Neuronal stem cell (in vitro differentiated cells): ENCODE measurements around the gene RBFA. TPM values are rescaled to one million over a fixed set of nuclear protein-coding genes. Genes with fewer than 3 reads are reported as not detected.

ENCODE experiments used
- DNase-seq: peaks from one replicate; pipeline ENCODE4 v3.0.0-alpha.2; 2013; ENCODE audit warnings: low spot score
- H2AFZ ChIP-seq: one replicate; pipeline ENCODE4 v1.6.1; 2013; ENCODE audit warnings: mild to moderate bottlenecking, low read length, inconsistent platforms
- H2AK5ac ChIP-seq: 2 replicates; pipeline ENCODE4 v1.6.1; 2013; ENCODE audit warnings: low read depth, mild to moderate bottlenecking, inconsistent platforms, low read length, moderate library complexity, mixed read lengths
- H2BK120ac ChIP-seq: 2 replicates; pipeline ENCODE4 v1.6.1; 2013; ENCODE audit warnings: low read depth, mild to moderate bottlenecking, inconsistent platforms, low read length, moderate library complexity, mixed read lengths
- H2BK12ac ChIP-seq: one replicate; pipeline ENCODE4 v1.6.1; 2013; ENCODE audit warnings: low read length, inconsistent platforms
- H2BK15ac ChIP-seq: 2 replicates; pipeline ENCODE4 v1.6.1; 2013; ENCODE audit warnings: mild to moderate bottlenecking, low read length, inconsistent platforms, mixed read lengths
- H2BK5ac ChIP-seq: one replicate; pipeline ENCODE4 v1.6.1; 2013; ENCODE audit warnings: inconsistent platforms, mild to moderate bottlenecking, low read length, moderate library complexity
- H3K14ac ChIP-seq: one replicate; pipeline ENCODE4 v1.6.1; 2013; ENCODE audit warnings: low read length, inconsistent platforms
- H3K18ac ChIP-seq: 2 replicates; pipeline ENCODE4 v1.6.1; 2013; ENCODE audit warnings: low read length, inconsistent platforms
- H3K23ac ChIP-seq: 2 replicates; pipeline ENCODE4 v1.6.1; 2013; ENCODE audit warnings: low read depth, mild to moderate bottlenecking, mixed read lengths, low read length, inconsistent platforms; ENCODE audit not compliant: poor library complexity
- H3K27ac ChIP-seq: replicated peaks from 3 replicates; pipeline ENCODE4 v1.5.1; 2013; ENCODE audit warnings: low read length, inconsistent platforms
- H3K27me3 ChIP-seq, 3 experiments: 2 replicates each; pipeline ENCODE4 v1.6.1; 2013; ENCODE audit warnings: low read length in 3 of 3, mild to moderate bottlenecking in 2 of 3, inconsistent platforms in 1 of 3, low read depth in 1 of 3, mixed read lengths in 1 of 3, moderate library complexity in 1 of 3; ENCODE audit not compliant: control insufficient read depth in 3 of 3, insufficient read depth in 3 of 3
- H3K36me3 ChIP-seq, 2 donors: replicated peaks in 1 of 2; 2 replicates each; pipeline ENCODE4 v1.6.1; 2013; ENCODE audit warnings: low read length in 2 of 2; ENCODE audit not compliant: control insufficient read depth in 2 of 2, insufficient read depth in 2 of 2
- H3K4ac ChIP-seq: 2 replicates; pipeline ENCODE4 v1.6.1; 2013; ENCODE audit warnings: inconsistent platforms, mild to moderate bottlenecking, low read length, moderate library complexity
- H3K4me1 ChIP-seq, 2 donors: 1 replicate in 1 of 2; 2 replicates in 1 of 2; pipeline ENCODE4 v1.6.1; 2013; ENCODE audit warnings: low read length in 2 of 2, low read depth in 1 of 2; ENCODE audit not compliant: control insufficient read depth in 2 of 2, insufficient read depth in 1 of 2
- H3K4me2 ChIP-seq: one replicate; pipeline ENCODE4 v1.6.1; 2013; ENCODE audit warnings: mild to moderate bottlenecking, low read length, inconsistent platforms; ENCODE audit not compliant: insufficient read depth, poor library complexity, severe bottlenecking
- H3K4me3 ChIP-seq, 2 donors: 2 replicates each; pipeline ENCODE4 v1.5.1; 2013; ENCODE audit warnings: low read length in 2 of 2, mild to moderate bottlenecking in 2 of 2, inconsistent platforms in 1 of 2, moderate library complexity in 1 of 2
- H3K79me1 ChIP-seq: one replicate; pipeline ENCODE4 v1.6.1; 2013; ENCODE audit warnings: low read depth, mild to moderate bottlenecking, inconsistent platforms, low read length, moderate library complexity
- H3K9ac ChIP-seq: one replicate; pipeline ENCODE4 v1.6.1; 2013; ENCODE audit warnings: mild to moderate bottlenecking, low read depth, low read length, inconsistent platforms; ENCODE audit not compliant: poor library complexity
- H3K9me3 ChIP-seq, 2 donors: replicated peaks in 1 of 2; 2 replicates each; pipeline versions ENCODE3 to v1.6.1; 2013; ENCODE audit warnings: low read length in 2 of 2, mild to moderate bottlenecking in 2 of 2, inconsistent platforms in 1 of 2, low read depth in 1 of 2, mixed read lengths in 1 of 2, moderate library complexity in 1 of 2; ENCODE audit not compliant: control insufficient read depth in 2 of 2, insufficient read depth in 1 of 2
- H4K8ac ChIP-seq: one replicate; pipeline ENCODE4 v1.6.1; 2013; ENCODE audit warnings: low read depth, mild to moderate bottlenecking, inconsistent platforms, low read length, moderate library complexity
- H4K91ac ChIP-seq: one replicate; pipeline ENCODE4 v1.6.1; 2013; ENCODE audit warnings: low read length, low read depth, mild to moderate bottlenecking, inconsistent platforms; ENCODE audit not compliant: poor library complexity
- WGBS, 2 donors: extraction: QIAGEN DNeasy Blood & Tissue Kit; methylation state at CpG; one replicate each; pipeline ENCODE4 v1.1.7; 2013; ENCODE audit warnings: missing lambda C conversion rate in 2 of 2, mixed read lengths in 1 of 2; ENCODE audit not compliant: insufficient read length in 2 of 2, insufficient replicate concordance in 1 of 2; ENCODE audit errors: extremely low coverage in 2 of 2; 5-methylcytosine and 5-hydroxymethylcytosine counted together
- polyA plus RNA-seq, 2 experiments: library from polyadenylated mRNA; stranded (reverse); fragments of 200-250 nt; gene quantifications; one replicate each; pipeline ENCODE4 v1.2.3, GENCODE V29; 2013

The RBFA gene, protein sequence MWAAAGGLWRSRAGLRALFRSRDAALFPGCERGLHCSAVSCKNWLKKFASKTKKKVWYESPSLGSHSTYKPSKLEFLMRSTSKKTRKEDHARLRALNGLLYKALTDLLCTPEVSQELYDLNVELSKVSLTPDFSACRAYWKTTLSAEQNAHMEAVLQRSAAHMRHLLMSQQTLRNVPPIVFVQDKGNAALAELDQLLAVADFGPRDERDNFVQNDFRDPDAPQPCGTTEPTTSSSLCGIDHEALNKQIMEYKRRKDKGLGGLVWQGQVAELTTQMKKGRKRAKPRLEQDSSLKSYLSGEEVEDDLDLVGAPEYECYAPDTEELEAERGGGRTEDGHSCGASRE
- polyA plus RNA-seq (2013, experiment 1 of 2) = 19.9 TPM
- 19.0 TPM for polyA plus RNA-seq (2013, experiment 2 of 2)

DNA sequence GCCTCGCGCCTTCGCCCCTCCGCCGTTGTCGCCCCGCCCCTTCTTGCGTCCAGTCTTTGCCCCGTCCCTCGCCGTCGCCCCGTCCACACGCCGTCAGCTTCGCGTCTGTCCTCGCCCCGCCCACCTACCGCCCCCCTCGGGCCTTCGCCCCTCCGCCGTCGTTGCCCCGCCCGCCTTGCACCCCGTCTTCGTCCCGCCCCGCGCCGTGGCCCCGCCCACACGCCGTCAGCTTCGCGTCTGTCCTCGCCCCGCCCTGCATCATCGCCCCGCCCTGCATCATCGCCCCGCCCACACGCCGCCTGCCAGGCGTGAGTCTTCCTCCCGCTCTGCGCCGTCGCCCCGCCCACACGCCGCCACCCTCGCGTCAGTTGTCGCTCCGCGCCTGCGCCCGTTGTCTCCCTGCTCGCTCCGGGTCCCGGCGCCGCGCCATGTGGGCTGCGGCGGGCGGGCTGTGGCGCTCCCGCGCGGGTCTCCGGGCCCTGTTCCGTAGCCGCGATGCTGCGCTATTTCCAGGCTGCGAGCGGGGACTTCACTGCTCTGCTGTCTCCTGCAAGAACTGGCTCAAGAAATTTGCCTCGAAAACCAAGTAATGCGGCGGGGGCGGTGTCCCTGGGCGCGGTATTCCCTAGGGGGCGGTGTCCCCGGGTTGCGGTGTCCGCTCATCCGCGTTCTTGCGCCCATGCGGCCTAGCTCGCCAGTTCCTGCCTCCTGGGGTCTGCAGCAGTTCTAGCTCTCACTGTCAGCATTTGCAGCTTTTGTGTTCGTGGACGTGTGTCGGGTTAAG, at the start of gene RBFA:
TSS of gene RBFA (plus strand) at position 367 of the 784 bp plus-strand sequence. CDS start at position 429, 62 bp downstream.
- peak; percentile 97 for DNase-seq
- Histone ChIP-seq H3K23ac (peak within 1 kb of the TSS; percentile 82), H3K9ac (peak within 1 kb of the TSS; percentile 91), H2AFZ (peak within 1 kb of the TSS; percentile 96), H3K18ac (peak within 1 kb of the TSS; percentile 96), H3K9me3 (no peaks in the 10 kb centered on the region), H3K14ac (peak within 1 kb of the TSS; percentile 12), H3K4ac (no peak within 1 kb of the TSS), H3K4me3 (peak within 1 kb of the TSS; percentile 86 to 97), H2BK12ac (no peak within 1 kb of the TSS), H3K79me1 (peaks cover 5% of the 10 kb centered on the region), H2AK5ac (peak within 1 kb of the TSS; percentile 89), H2BK5ac (peak within 1 kb of the TSS; percentile 46), H3K4me2 (peak within 1 kb of the TSS; percentile 89), H4K8ac (no peak within 1 kb of the TSS), H2BK120ac (no peak within 1 kb of the TSS), H3K36me3 (peaks cover 8 to 25% of the 10 kb centered on the region in 2 donors), H3K27me3 (no peaks in the 10 kb centered on the region), H3K4me1 (peaks cover 7 to 9% of the 10 kb centered on the region in 2 donors), H4K91ac (no peak within 1 kb of the TSS), H2BK15ac (peak within 1 kb of the TSS; percentile 62), H3K27ac (peak within 1 kb of the TSS; percentile 90)
- WGBS, 2 donors = no CpG with 5 or more reads among the region's 99 CpGs

DNA sequence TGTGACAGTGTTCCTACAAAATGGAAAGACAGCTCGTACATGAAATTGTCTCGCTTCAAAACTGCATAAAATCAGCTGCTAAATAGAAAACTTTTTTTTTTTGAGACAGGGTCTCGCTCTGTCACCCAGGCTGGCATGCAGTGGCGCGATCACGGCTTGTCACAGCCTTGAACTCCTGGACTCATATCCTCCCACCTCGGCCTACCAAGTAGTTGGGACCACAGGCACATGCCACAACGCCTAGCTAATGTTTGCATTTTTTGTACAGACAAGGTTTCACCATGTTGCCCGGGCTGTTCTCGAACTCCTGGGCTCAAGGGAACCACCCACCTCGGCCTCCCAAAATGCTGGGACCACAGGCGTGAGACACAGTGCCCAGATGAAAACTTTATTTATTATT, 49.1 kb upstream of the RBFA start:
- H3K23ac ChIP-seq = no peak overlapping the region

DNA sequence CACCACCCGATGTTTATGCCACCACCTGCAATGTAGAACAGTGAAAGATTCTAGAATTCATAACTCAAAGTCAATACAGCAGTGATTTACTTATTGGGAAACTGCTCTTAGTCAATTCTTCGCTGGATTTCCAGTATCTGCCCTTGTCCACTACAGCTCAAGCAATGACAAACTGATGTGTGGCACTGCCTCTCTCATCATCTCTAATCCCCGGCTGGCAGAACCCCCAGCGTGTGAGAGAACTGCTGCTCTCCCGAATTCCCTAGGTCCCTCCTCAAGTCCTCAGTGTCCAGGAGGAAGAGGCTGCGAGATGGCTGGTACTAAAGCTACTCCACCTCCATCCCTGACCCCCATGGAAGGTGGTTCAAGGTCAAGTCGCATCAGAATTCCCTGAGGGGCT, 47.5 kb upstream of the RBFA start:
- DNase-seq = no peak
- no peak overlapping the region for H3K18ac ChIP-seq
- no peaks in the 10 kb centered on the region for H3K27me3 ChIP-seq

More for the DNA sequence above, 49.1 kb upstream of the RBFA start:
- Histone ChIP-seq H3K27ac (no peak overlapping the region), H3K4me3 (no peak overlapping the region), H3K9me3 (no peaks in the 10 kb centered on the region), H3K4me1 (peaks cover 3 to 10% of the 10 kb centered on the region in 2 donors), H2AFZ (no peak overlapping the region), H2BK15ac (no peak overlapping the region), H3K36me3 (peaks cover 14 to 54% of the 10 kb centered on the region in 2 donors), H3K79me1 (peaks cover 9% of the 10 kb centered on the region), H3K27me3 (no peaks in the 10 kb centered on the region), H3K9ac (no peak overlapping the region), H4K8ac (peak overlapping the region; percentile 78), H3K4me2 (no peak overlapping the region), H3K4ac (no peak overlapping the region), H3K18ac (no peak overlapping the region), H2BK120ac (no peak overlapping the region), H2BK5ac (no peak overlapping the region), H2AK5ac (no peak overlapping the region), H3K14ac (no peak overlapping the region), H4K91ac (no peak overlapping the region), H2BK12ac (no peak overlapping the region)
- no peak for DNase-seq
- WGBS, 2 donors = no CpG with 5 or more reads among the region's 12 CpGs

DNA sequence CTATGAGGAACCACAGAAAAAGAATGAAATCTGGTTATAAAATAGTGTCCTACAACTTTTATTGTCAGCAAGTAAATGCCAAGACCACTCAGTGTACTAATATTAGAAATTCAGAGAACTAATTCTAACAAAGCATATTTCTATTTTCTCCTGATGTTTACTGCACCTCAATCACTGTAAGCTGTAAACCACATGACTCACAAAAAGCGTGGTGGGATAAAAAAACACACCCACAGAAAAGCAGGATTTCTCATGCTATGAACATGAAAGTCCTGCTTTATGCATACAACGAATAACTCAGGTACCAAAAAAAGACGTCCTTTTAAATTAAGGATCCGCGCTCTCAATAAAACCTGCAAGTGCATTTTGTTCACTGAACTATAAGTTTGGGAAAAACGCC, 46.7 kb upstream of the RBFA start:
- WGBS, 2 donors = no CpG with 5 or more reads among the region's 6 CpGs
- no peak overlapping the region for H3K4ac ChIP-seq
- H2AFZ ChIP-seq = peak overlapping the region; percentile 96
- DNase-seq = no peak
- H3K9me3 ChIP-seq = no peaks in the 10 kb centered on the region
- peak overlapping the region; percentile 72 for H3K4me2 ChIP-seq
- no peak overlapping the region for H2BK5ac ChIP-seq
- no peak overlapping the region for H3K9ac ChIP-seq
- H4K8ac ChIP-seq = no peak overlapping the region
- H2BK120ac ChIP-seq = no peak overlapping the region
- H3K23ac ChIP-seq = no peak overlapping the region
- H3K14ac ChIP-seq = no peak overlapping the region
- peaks cover 7% of the 10 kb centered on the region for H3K79me1 ChIP-seq
- no peak overlapping the region for H2BK12ac ChIP-seq
- H2AK5ac ChIP-seq = no peak overlapping the region
- no peak overlapping the region for H2BK15ac ChIP-seq
- no peak overlapping the region for H4K91ac ChIP-seq
- no peak overlapping the region for H3K27ac ChIP-seq
- peaks cover 11 to 42% of the 10 kb centered on the region in 2 donors for H3K36me3 ChIP-seq
- H3K18ac ChIP-seq = no peak overlapping the region
- peaks cover 3 to 10% of the 10 kb centered on the region in 2 donors for H3K4me1 ChIP-seq
- peak overlapping the region; percentile 98 for H3K4me3 ChIP-seq
- no peaks in the 10 kb centered on the region for H3K27me3 ChIP-seq

More for the DNA sequence above, 47.5 kb upstream of the RBFA start:
- H3K23ac ChIP-seq = no peak overlapping the region
- peak overlapping the region in 1 of 2 donors; percentile 98 for H3K4me3 ChIP-seq
- H3K4ac ChIP-seq = no peak overlapping the region
- H4K91ac ChIP-seq = no peak overlapping the region
- peaks cover 8% of the 10 kb centered on the region for H3K79me1 ChIP-seq
- H2BK12ac ChIP-seq = no peak overlapping the region
- H2BK120ac ChIP-seq = no peak overlapping the region
- no peak overlapping the region for H2BK15ac ChIP-seq
- no peak overlapping the region for H2BK5ac ChIP-seq
- peaks cover 14 to 49% of the 10 kb centered on the region in 2 donors for H3K36me3 ChIP-seq
- no peak overlapping the region for H2AFZ ChIP-seq
- no CpG with 5 or more reads among the region's 7 CpGs for WGBS, 2 donors
- no peak overlapping the region for H4K8ac ChIP-seq
- H2AK5ac ChIP-seq = no peak overlapping the region
- peaks cover 3 to 10% of the 10 kb centered on the region in 2 donors for H3K4me1 ChIP-seq
- H3K9me3 ChIP-seq = no peaks in the 10 kb centered on the region
- no peak overlapping the region for H3K27ac ChIP-seq
- H3K4me2 ChIP-seq = no peak overlapping the region
- H3K9ac ChIP-seq = no peak overlapping the region
- H3K14ac ChIP-seq = no peak overlapping the region
